Stomach (tissue), 4 donors: ENCODE data around the gene DLGAP1.

Experiments used
- CTCF ChIP-seq, 7 experiments: fragments of 450-650 bp in 4 of 7; fragments of 200-600 bp in 3 of 7; sonication (generic) in 3 of 7; IDR thresholded peaks; one replicate each; pipeline ENCODE4 v1.5.1; 2016 to 2019; ENCODE audit warnings: antibody characterized with exemption in 7 of 7, control low read depth in 2 of 7, mild to moderate bottlenecking in 1 of 7
- EP300 ChIP-seq: sonication (generic); formaldehyde crosslinking; IDR thresholded peaks from one replicate; pipeline ENCODE4 v1.6.1; 2017; ENCODE audit warnings: antibody characterized with exemption
- POLR2A ChIP-seq, 4 donors: fragments of 450-650 bp; IDR thresholded peaks; one replicate each; pipeline ENCODE4 v1.6.1; 2016; ENCODE audit warnings: antibody characterized with exemption in 4 of 4, control low read depth in 2 of 4, mild to moderate bottlenecking in 1 of 4, moderate library complexity in 1 of 4
- POLR2AphosphoS5 ChIP-seq, 3 donors: sonication (generic); formaldehyde crosslinking; IDR thresholded peaks; one replicate each; pipeline ENCODE4 v1.6.1; 2016; ENCODE audit warnings: antibody characterized with exemption in 3 of 3

- TF ChIP-seq POLR2AphosphoS5 (IDR thresholded peaks at IDR 0.05) (no peak), CTCF (IDR thresholded peaks at IDR 0.05) (no peak), POLR2A (IDR thresholded peaks at IDR 0.05) (no peak), EP300 (no peak)
Observed at GRCh38 chr18:4204438-4204720, 250.7 kb downstream of the DLGAP1 start.
